WTC11 (cell line): ENCODE measurements around the gene RNASET2.

Experiments used
- ATF1 ChIP-seq: sonication (generic); formaldehyde crosslinking; IDR thresholded peaks from 2 replicates; pipeline ENCODE4 v1.8.1; 2023; ENCODE audit warnings: mild to moderate bottlenecking, moderate library complexity, missing genetic modification reagents
- ATF6 ChIP-seq: sonication (generic); formaldehyde crosslinking; IDR thresholded peaks from 2 replicates; pipeline ENCODE4 v1.8.1; 2023; ENCODE audit warnings: mild to moderate bottlenecking, missing genetic modification reagents
- CTCF ChIP-seq: fragments of 200-600 bp; IDR thresholded peaks from 2 replicates; pipeline ENCODE4 v1.8.0; 2022; ENCODE audit warnings: antibody characterized with exemption
- E2F4 ChIP-seq: sonication (generic); formaldehyde crosslinking; IDR thresholded peaks from 2 replicates; pipeline ENCODE4 v1.8.1; 2022; ENCODE audit warnings: low read depth, mild to moderate bottlenecking, moderate library complexity, missing genetic modification reagents, borderline replicate concordance
- FOXJ3 ChIP-seq: sonication (generic); formaldehyde crosslinking; IDR thresholded peaks from 2 replicates; pipeline ENCODE4 v1.9.0; 2021; ENCODE audit warnings: missing genetic modification reagents, mild to moderate bottlenecking, borderline replicate concordance
- JUN ChIP-seq: sonication (generic); formaldehyde crosslinking; IDR thresholded peaks from 2 replicates; pipeline ENCODE4 v1.8.0; 2023; ENCODE audit warnings: mild to moderate bottlenecking, missing genetic modification reagents
- KAT7 ChIP-seq: sonication (generic); formaldehyde crosslinking; IDR thresholded peaks from 2 replicates; pipeline ENCODE4 v1.8.1; 2023; ENCODE audit warnings: missing genetic modification reagents, mild to moderate bottlenecking, borderline replicate concordance
- NR1H2 ChIP-seq: sonication (generic); formaldehyde crosslinking; IDR thresholded peaks from 2 replicates; pipeline ENCODE4 v1.9.0; 2021; ENCODE audit warnings: mild to moderate bottlenecking, moderate library complexity, missing genetic modification reagents
- PRRX2 ChIP-seq: fragments of 250-450 bp; sonication (Bioruptor Pico); IDR thresholded peaks from 2 replicates; pipeline ENCODE4 v1.8.0; 2021; ENCODE audit warnings: mild to moderate bottlenecking
- TP53 ChIP-seq: sonication (generic); formaldehyde crosslinking; IDR thresholded peaks from 2 replicates; pipeline ENCODE4 v1.8.1; 2023; ENCODE audit warnings: mild to moderate bottlenecking, missing genetic modification reagents
- TF ChIP-seq, protein P1 (sequence below): sonication (generic); formaldehyde crosslinking; IDR thresholded peaks from 2 replicates; pipeline ENCODE4 v1.8.1; 2023; ENCODE audit warnings: mild to moderate bottlenecking, missing genetic modification reagents, moderate library complexity

DNA sequence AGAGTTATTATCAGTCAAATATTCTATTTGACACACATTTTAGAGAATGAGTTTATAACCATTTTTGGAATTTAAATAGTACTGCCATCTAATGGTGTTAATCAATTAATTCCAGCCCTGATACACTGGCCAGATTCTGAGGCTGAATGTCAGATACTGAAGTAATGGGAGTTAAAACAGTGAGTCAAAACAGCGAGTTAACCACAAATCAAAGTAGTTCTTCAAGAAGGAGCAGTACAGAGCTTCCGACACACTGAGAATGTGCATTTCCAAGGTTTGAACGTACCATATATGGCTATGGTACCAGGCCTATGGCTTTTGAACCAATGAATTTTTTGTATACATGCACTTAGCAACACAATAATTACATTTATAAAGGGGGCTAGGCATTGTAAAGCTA lies 31.6 kb upstream of the RNASET2 start:
- TF ChIP-seq CTCF (no peak), JUN (CRISPR knock-in tag) (no peak), FOXJ3 (CRISPR knock-in tag) (no peak), NR1H2 (CRISPR knock-in tag) (no peak), PRRX2 (CRISPR knock-in tag) (no peak), E2F4 (CRISPR knock-in tag) (no peak), ATF6 (CRISPR knock-in tag) (no peak), TP53 (CRISPR knock-in tag) (no peak), ATF1 (CRISPR knock-in tag) (no peak), KAT7 (CRISPR knock-in tag) (no peak)
- TF ChIP-seq, protein P1, sequence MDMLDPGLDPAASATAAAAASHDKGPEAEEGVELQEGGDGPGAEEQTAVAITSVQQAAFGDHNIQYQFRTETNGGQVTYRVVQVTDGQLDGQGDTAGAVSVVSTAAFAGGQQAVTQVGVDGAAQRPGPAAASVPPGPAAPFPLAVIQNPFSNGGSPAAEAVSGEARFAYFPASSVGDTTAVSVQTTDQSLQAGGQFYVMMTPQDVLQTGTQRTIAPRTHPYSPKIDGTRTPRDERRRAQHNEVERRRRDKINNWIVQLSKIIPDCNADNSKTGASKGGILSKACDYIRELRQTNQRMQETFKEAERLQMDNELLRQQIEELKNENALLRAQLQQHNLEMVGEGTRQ (CRISPR knock-in tag): no peak
